H1 (cell line): ENCODE results near the gene MRPL11. TPM values are rescaled to one million over a fixed set of nuclear protein-coding genes. Genes with fewer than 3 reads are reported as not detected.

Experiments
- CTCF ChIA-PET: fragments of 300-600 bp; sonication (Branson Sonifier 250); formaldehyde crosslinking; loops from one replicate; lab custom pipeline; 2021; ENCODE audit not compliant: partially characterized antibody; lab: Charles Lee
- POLR2A ChIA-PET: fragments of 300-600 bp; sonication (Branson Sonifier 250); formaldehyde crosslinking; loops from one replicate; lab custom pipeline; 2021; ENCODE audit warnings: inconsistent platforms; ENCODE audit not compliant: partially characterized antibody; lab: Charles Lee
- DNase-seq, 2 experiments: peaks; one replicate each; pipeline versions ENCODE4 v3.0.0 to v3.0.0-alpha.2; 2010 to 2022; ENCODE audit warnings: low spot score in 2 of 2, low read depth in 1 of 2, mixed read lengths in 1 of 2
- FAIRE-seq: peaks from 2 replicates; lab custom pipeline; 2011; peaks lifted over from hg19 to GRCh38; lab: Jason Lieb, UNC
- H2AFZ ChIP-seq: 2 replicates; pipeline ENCODE4 v1.8.1; 2012; ENCODE audit warnings: low read length, inconsistent platforms
- H2AK5ac ChIP-seq: 2 replicates; pipeline ENCODE4 v1.6.1; 2013; ENCODE audit warnings: low read depth, low read length
- H2BK120ac ChIP-seq: replicated peaks from 2 replicates; pipeline ENCODE3; 2013; ENCODE audit warnings: low read depth, low read length, inconsistent platforms
- H2BK12ac ChIP-seq: 2 replicates; pipeline ENCODE4 v1.6.1; 2013; ENCODE audit warnings: low read depth, low read length
- H2BK15ac ChIP-seq: 2 replicates; pipeline ENCODE4 v1.6.1; 2013; ENCODE audit warnings: low read length
- H2BK20ac ChIP-seq: 2 replicates; pipeline ENCODE4 v1.6.1; 2013; ENCODE audit warnings: low read length
- H2BK5ac ChIP-seq: 2 replicates; pipeline ENCODE4 v1.6.1; 2013; ENCODE audit warnings: low read depth, low read length
- H3K14ac ChIP-seq: 2 replicates; pipeline ENCODE4 v1.6.1; 2013; ENCODE audit warnings: inconsistent platforms; ENCODE audit not compliant: insufficient read length
- H3K18ac ChIP-seq: 2 replicates; pipeline ENCODE4 v1.6.1; 2013; ENCODE audit warnings: low read length; ENCODE audit errors: extremely low read depth
- H3K23ac ChIP-seq: 2 replicates; pipeline ENCODE4 v1.6.1; 2013; ENCODE audit warnings: inconsistent platforms; ENCODE audit not compliant: insufficient read length
- H3K23me2 ChIP-seq: 2 replicates; pipeline ENCODE4 v1.6.1; 2013; ENCODE audit warnings: low read depth, low read length
- H3K27ac ChIP-seq: 2 replicates; pipeline ENCODE4 v1.6.1; 2011; ENCODE audit warnings: low read depth, low read length, inconsistent platforms
- H3K27me3 ChIP-seq, 4 experiments: replicated peaks in 1 of 4; 1 replicate in 1 of 4; 2 replicates in 3 of 4; pipeline versions ENCODE4 v1.6.1 to v1.8.1; 2011 to 2013; ENCODE audit warnings: low read length in 3 of 4, mild to moderate bottlenecking in 3 of 4, inconsistent platforms in 2 of 4, mixed read lengths in 2 of 4, moderate library complexity in 1 of 4; ENCODE audit not compliant: control insufficient read depth in 3 of 4, insufficient read depth in 3 of 4; ENCODE audit errors: extremely low read depth in 1 of 4
- H3K36me3 ChIP-seq, 4 experiments: 2 replicates each; pipeline versions ENCODE4 v1.6.1 to v1.8.1; 2011 to 2013; ENCODE audit warnings: mild to moderate bottlenecking in 4 of 4, low read length in 3 of 4, moderate library complexity in 2 of 4, control low read depth in 1 of 4, inconsistent platforms in 1 of 4; ENCODE audit not compliant: insufficient read depth in 4 of 4, control insufficient read depth in 2 of 4
- H3K4ac ChIP-seq: replicated peaks from 2 replicates; pipeline ENCODE3; 2013; ENCODE audit warnings: low read length, low read depth, mixed read lengths, inconsistent platforms; ENCODE audit not compliant: insufficient read length
- H3K4me1 ChIP-seq, 4 experiments: replicated peaks in 1 of 4; 1 replicate in 1 of 4; 2 replicates in 3 of 4; pipeline versions ENCODE4 v1.6.1 to v1.8.1; 2011 to 2013; ENCODE audit warnings: low read length in 3 of 4, inconsistent platforms in 2 of 4, mixed read lengths in 1 of 4; ENCODE audit not compliant: insufficient read depth in 4 of 4, control insufficient read depth in 3 of 4
- H3K4me2 ChIP-seq, 2 experiments: 2 replicates each; pipeline versions ENCODE4 v1.6.1 to v1.8.1; 2011 to 2013; ENCODE audit warnings: low read depth in 2 of 2, low read length in 2 of 2, control low read depth in 1 of 2, inconsistent platforms in 1 of 2, mild to moderate bottlenecking in 1 of 2; ENCODE audit not compliant: insufficient read depth in 1 of 2
- H3K4me3 ChIP-seq, 4 experiments: fragments of 200-600, 300-600 bp in 1 of 4; sonication (generic), shearing (Covaris generic), sonication (Bioruptor Twin) in 1 of 4; 2 replicates each; pipeline versions ENCODE4 v1.5.1 to v1.8.1; 2011 to 2016; ENCODE audit warnings: low read length in 4 of 4, low read depth in 3 of 4, control low read depth in 2 of 4, inconsistent platforms in 2 of 4, mild to moderate bottlenecking in 2 of 4, mixed read lengths in 1 of 4, moderate library complexity in 1 of 4; ENCODE audit not compliant: insufficient read depth in 2 of 4; ENCODE audit errors: extremely low read depth in 1 of 4
- H3K56ac ChIP-seq: replicated peaks from 2 replicates; pipeline ENCODE3; 2013; ENCODE audit warnings: low read depth, mild to moderate bottlenecking, mixed read lengths, low read length, inconsistent platforms; ENCODE audit not compliant: insufficient read length
- H3K79me1 ChIP-seq: 2 replicates; pipeline ENCODE4 v1.6.1; 2013; ENCODE audit warnings: low read depth, low read length, control low read depth
- H3K79me2 ChIP-seq, 2 experiments: 2 replicates each; pipeline versions ENCODE4 v1.6.1 to v1.8.1; 2012 to 2013; ENCODE audit warnings: low read length in 2 of 2, mild to moderate bottlenecking in 2 of 2, inconsistent platforms in 1 of 2; ENCODE audit not compliant: insufficient read depth in 2 of 2, control insufficient read depth in 1 of 2
- H3K9ac ChIP-seq, 4 experiments: replicated peaks in 1 of 4; 1 replicate in 1 of 4; 2 replicates in 3 of 4; pipeline versions ENCODE4 v1.6.1 to v1.8.1; 2011 to 2013; ENCODE audit warnings: low read depth in 3 of 4, low read length in 3 of 4, control low read depth in 2 of 4, mild to moderate bottlenecking in 2 of 4, moderate library complexity in 2 of 4, inconsistent platforms in 1 of 4; ENCODE audit errors: extremely low read depth in 1 of 4
- H3K9me3 ChIP-seq, 2 experiments: 2 replicates each; pipeline versions ENCODE4 v1.6.1 to v1.8.1; 2012 to 2013; ENCODE audit warnings: mild to moderate bottlenecking in 2 of 2, moderate library complexity in 2 of 2, control low read depth in 1 of 2, inconsistent platforms in 1 of 2, low read depth in 1 of 2, low read length in 1 of 2, mixed read lengths in 1 of 2; ENCODE audit not compliant: insufficient read depth in 2 of 2
- H4K20me1 ChIP-seq, 2 experiments: replicated peaks in 1 of 2; 2 replicates each; pipeline versions ENCODE3 to v1.8.1; 2011 to 2013; ENCODE audit warnings: inconsistent platforms in 2 of 2, low read length in 2 of 2, mild to moderate bottlenecking in 1 of 2; ENCODE audit not compliant: insufficient read depth in 2 of 2, control insufficient read depth in 1 of 2
- H4K5ac ChIP-seq: 2 replicates; pipeline ENCODE4 v1.6.1; 2013; ENCODE audit warnings: low read length, low read depth, mixed read lengths, inconsistent platforms; ENCODE audit not compliant: insufficient read length
- H4K8ac ChIP-seq: 2 replicates; pipeline ENCODE4 v1.8.0; 2013; ENCODE audit warnings: mild to moderate bottlenecking, moderate library complexity, low read length, inconsistent platforms; ENCODE audit not compliant: insufficient read depth; ENCODE audit errors: extremely low read depth
- H4K91ac ChIP-seq: replicated peaks from 2 replicates; pipeline ENCODE3; 2013; ENCODE audit warnings: low read length, mixed read lengths, inconsistent platforms; ENCODE audit not compliant: insufficient read length
- YY1 ChIP-seq: IDR thresholded peaks from 2 replicates; pipeline ENCODE4 v1.6.1; 2011; ENCODE audit warnings: low read depth, mild to moderate bottlenecking, low read length
- WGBS, 2 experiments: shearing (Covaris generic) in 1 of 2; methylation state at CpG; one replicate each; pipeline versions ENCODE4 v1.1.6 to v1.1.7; 2013 to 2015; ENCODE audit warnings: low lambda C conversion rate in 2 of 2, mixed read lengths in 2 of 2, inconsistent platforms in 1 of 2, low coverage in 1 of 2, missing lambda C conversion rate in 1 of 2; ENCODE audit not compliant: insufficient replicate concordance in 2 of 2, insufficient coverage in 1 of 2, insufficient read length in 1 of 2; ENCODE audit errors: extremely low coverage in 1 of 2, missing lambda C conversion rate in 1 of 2; 5-methylcytosine and 5-hydroxymethylcytosine counted together
- polyA plus RNA-seq, 7 experiments: library from polyadenylated mRNA; depleted of rRNA in 3 of 7; stranded (reverse) in 5 of 7; unstranded in 2 of 7; fragments of >200 nt in 5 of 7; fragments of 200-250 nt in 2 of 7; gene quantifications; 1 replicate in 5 of 7; 2 replicates in 1 of 7; 4 replicates in 1 of 7; pipeline versions ENCODE4 v1.2.1 to v1.2.3, GENCODE V29; 2011 to 2013; ENCODE audit warnings: missing spikeins in 2 of 7, mixed read lengths in 2 of 7
- total RNA-seq: library from RNA; stranded (reverse); fragmentation: NEBNext Ultra II Directional; extraction: Animal tissue kit (Norgen Biotek cat#: 25700); gene quantifications from 2 replicates; pipeline ENCODE4 v1.2.1, GENCODE V29; 2021

Gene MRPL11
- total and polyA plus RNA-seq, 2 of the 8 experiments (the other 6 are each of a cell fraction or from before 2014, with no cell fraction given), result 105 to 141 TPM

GRCh38 chr11:66464916-66465315 lies 26.3 kb upstream of the MRPL11 start:
- H4K20me1 ChIP-seq, result no peaks in the 10 kb centered on the region
- DNase-seq (peak in 1 of 2 experiments; percentile 42), FAIRE-seq (no peak)
- no peaks in the 10 kb centered on the region for H3K79me1 ChIP-seq
- no peak overlapping the region for H2BK120ac ChIP-seq
- peak overlapping the region; percentile 65 to 94 for H3K4me2 ChIP-seq
- 63% methylated on average over 1 of the region's 1 CpG; no CpG with 5 or more reads in 1 of the 2 experiments for WGBS, 2 experiments
- H2BK12ac ChIP-seq, result peak overlapping the region; percentile 71; the same call in 1 of the 2 replicates
- no peaks in the 10 kb centered on the region for H3K79me2 ChIP-seq
- ChIA-PET CTCF (interaction anchor here (0.8 to 6.7 kb wide), 7 partner anchors 11 to 212 kb away, joined by 3 to 39 read pairs (median 4); partner anchors contain the start of genes MRPL11 and NPAS4), POLR2A (interaction anchor here (0.6 to 7.3 kb wide), 7 partner anchors 9 to 33 kb away, joined by 3 to 85 read pairs (median 3); partner anchors contain the start of genes DPP3 and MRPL11)
- H3K23me2 ChIP-seq, result peaks cover 13% of the 10 kb centered on the region
- H3K4me1 ChIP-seq, result peaks cover 3 to 21% (median 12%) of the 10 kb centered on the region in 4 experiments
- no peak for TF ChIP-seq YY1
- H2AK5ac ChIP-seq, result 0 out of 2 replicates have a peak overlapping the region, but pooled peaks have one; percentile 30
- H4K8ac ChIP-seq, result no peak overlapping the region
- H2BK15ac ChIP-seq, result peak overlapping the region; percentile 77; the same call in 1 of the 2 replicates
- H3K4me3 ChIP-seq, result peak overlapping the region in 3 of 4 experiments; percentile 58 to 78 (median 67); a peak in 3 of 8 replicates
- no peak overlapping the region; the same call in 1 of the 2 replicates for H3K18ac ChIP-seq
- no peak overlapping the region for H2AFZ ChIP-seq
- no peak overlapping the region for H4K91ac ChIP-seq
- H3K23ac ChIP-seq, result no peak overlapping the region
- H3K9me3 ChIP-seq, result peaks cover 4% of the 10 kb centered on the region in 2 experiments; a peak in 2 of 4 replicates
- H3K36me3 ChIP-seq, result no peaks in the 10 kb centered on the region; a peak in 1 of 8 replicates
- H3K9ac ChIP-seq, result no peak overlapping the region
- H2BK5ac ChIP-seq, result no peak overlapping the region
- H3K27ac ChIP-seq, result no peak overlapping the region
- no peak overlapping the region for H3K4ac ChIP-seq
- 0 out of 2 replicates have a peak overlapping the region, but pooled peaks have one; percentile 48 for H2BK20ac ChIP-seq
- no peaks in the 10 kb centered on the region; a peak in 1 of 7 replicates for H3K27me3 ChIP-seq
- no peak overlapping the region for H4K5ac ChIP-seq
- no peak overlapping the region for H3K56ac ChIP-seq
- H3K14ac ChIP-seq, result no peak overlapping the region
